H1 (cell line): ENCODE data around the gene DLG4. TPM values are rescaled to one million over a fixed set of nuclear protein-coding genes. Genes with fewer than 3 reads are reported as not detected.
A peak's percentile ranks its signal among the peaks of the same experiment; 100 is the strongest.

Experiments
- CTCF ChIA-PET: fragments of 300-600 bp; sonication (Branson Sonifier 250); formaldehyde crosslinking; loops from one replicate; lab custom pipeline; 2021; ENCODE audit not compliant: partially characterized antibody; lab: Charles Lee
- POLR2A ChIA-PET: fragments of 300-600 bp; sonication (Branson Sonifier 250); formaldehyde crosslinking; loops from one replicate; lab custom pipeline; 2021; ENCODE audit warnings: inconsistent platforms; ENCODE audit not compliant: partially characterized antibody; lab: Charles Lee
- DNase-seq, 2 experiments: peaks; one replicate each; pipeline versions ENCODE4 v3.0.0 to v3.0.0-alpha.2; 2010 to 2022; ENCODE audit warnings: low spot score in 2 of 2, low read depth in 1 of 2, mixed read lengths in 1 of 2
- FAIRE-seq: peaks from 2 replicates; lab custom pipeline; 2011; peaks lifted over from hg19 to GRCh38; lab: Jason Lieb, UNC
- H2AFZ ChIP-seq: 2 replicates; pipeline ENCODE4 v1.8.1; 2012; ENCODE audit warnings: low read length, inconsistent platforms
- H2AK5ac ChIP-seq: 2 replicates; pipeline ENCODE4 v1.6.1; 2013; ENCODE audit warnings: low read depth, low read length
- H2BK120ac ChIP-seq: replicated peaks from 2 replicates; pipeline ENCODE3; 2013; ENCODE audit warnings: low read depth, low read length, inconsistent platforms
- H2BK12ac ChIP-seq: 2 replicates; pipeline ENCODE4 v1.6.1; 2013; ENCODE audit warnings: low read depth, low read length
- H2BK15ac ChIP-seq: 2 replicates; pipeline ENCODE4 v1.6.1; 2013; ENCODE audit warnings: low read length
- H2BK20ac ChIP-seq: 2 replicates; pipeline ENCODE4 v1.6.1; 2013; ENCODE audit warnings: low read length
- H2BK5ac ChIP-seq: 2 replicates; pipeline ENCODE4 v1.6.1; 2013; ENCODE audit warnings: low read depth, low read length
- H3K14ac ChIP-seq: 2 replicates; pipeline ENCODE4 v1.6.1; 2013; ENCODE audit warnings: inconsistent platforms; ENCODE audit not compliant: insufficient read length
- H3K18ac ChIP-seq: 2 replicates; pipeline ENCODE4 v1.6.1; 2013; ENCODE audit warnings: low read length; ENCODE audit errors: extremely low read depth
- H3K23ac ChIP-seq: 2 replicates; pipeline ENCODE4 v1.6.1; 2013; ENCODE audit warnings: inconsistent platforms; ENCODE audit not compliant: insufficient read length
- H3K23me2 ChIP-seq: 2 replicates; pipeline ENCODE4 v1.6.1; 2013; ENCODE audit warnings: low read depth, low read length
- H3K27ac ChIP-seq: 2 replicates; pipeline ENCODE4 v1.6.1; 2011; ENCODE audit warnings: low read depth, low read length, inconsistent platforms
- H3K27me3 ChIP-seq, 4 experiments: replicated peaks in 1 of 4; 1 replicate in 1 of 4; 2 replicates in 3 of 4; pipeline versions ENCODE4 v1.6.1 to v1.8.1; 2011 to 2013; ENCODE audit warnings: low read length in 3 of 4, mild to moderate bottlenecking in 3 of 4, inconsistent platforms in 2 of 4, mixed read lengths in 2 of 4, moderate library complexity in 1 of 4; ENCODE audit not compliant: control insufficient read depth in 3 of 4, insufficient read depth in 3 of 4; ENCODE audit errors: extremely low read depth in 1 of 4
- H3K36me3 ChIP-seq, 4 experiments: 2 replicates each; pipeline versions ENCODE4 v1.6.1 to v1.8.1; 2011 to 2013; ENCODE audit warnings: mild to moderate bottlenecking in 4 of 4, low read length in 3 of 4, moderate library complexity in 2 of 4, control low read depth in 1 of 4, inconsistent platforms in 1 of 4; ENCODE audit not compliant: insufficient read depth in 4 of 4, control insufficient read depth in 2 of 4
- H3K4ac ChIP-seq: replicated peaks from 2 replicates; pipeline ENCODE3; 2013; ENCODE audit warnings: low read length, low read depth, mixed read lengths, inconsistent platforms; ENCODE audit not compliant: insufficient read length
- H3K4me1 ChIP-seq, 4 experiments: replicated peaks in 1 of 4; 1 replicate in 1 of 4; 2 replicates in 3 of 4; pipeline versions ENCODE4 v1.6.1 to v1.8.1; 2011 to 2013; ENCODE audit warnings: low read length in 3 of 4, inconsistent platforms in 2 of 4, mixed read lengths in 1 of 4; ENCODE audit not compliant: insufficient read depth in 4 of 4, control insufficient read depth in 3 of 4
- H3K4me2 ChIP-seq, 2 experiments: 2 replicates each; pipeline versions ENCODE4 v1.6.1 to v1.8.1; 2011 to 2013; ENCODE audit warnings: low read depth in 2 of 2, low read length in 2 of 2, control low read depth in 1 of 2, inconsistent platforms in 1 of 2, mild to moderate bottlenecking in 1 of 2; ENCODE audit not compliant: insufficient read depth in 1 of 2
- H3K4me3 ChIP-seq, 4 experiments: fragments of 200-600, 300-600 bp in 1 of 4; sonication (generic), shearing (Covaris generic), sonication (Bioruptor Twin) in 1 of 4; 2 replicates each; pipeline versions ENCODE4 v1.5.1 to v1.8.1; 2011 to 2016; ENCODE audit warnings: low read length in 4 of 4, low read depth in 3 of 4, control low read depth in 2 of 4, inconsistent platforms in 2 of 4, mild to moderate bottlenecking in 2 of 4, mixed read lengths in 1 of 4, moderate library complexity in 1 of 4; ENCODE audit not compliant: insufficient read depth in 2 of 4; ENCODE audit errors: extremely low read depth in 1 of 4
- H3K56ac ChIP-seq: replicated peaks from 2 replicates; pipeline ENCODE3; 2013; ENCODE audit warnings: low read depth, mild to moderate bottlenecking, mixed read lengths, low read length, inconsistent platforms; ENCODE audit not compliant: insufficient read length
- H3K79me1 ChIP-seq: 2 replicates; pipeline ENCODE4 v1.6.1; 2013; ENCODE audit warnings: low read depth, low read length, control low read depth
- H3K79me2 ChIP-seq, 2 experiments: 2 replicates each; pipeline versions ENCODE4 v1.6.1 to v1.8.1; 2012 to 2013; ENCODE audit warnings: low read length in 2 of 2, mild to moderate bottlenecking in 2 of 2, inconsistent platforms in 1 of 2; ENCODE audit not compliant: insufficient read depth in 2 of 2, control insufficient read depth in 1 of 2
- H3K9ac ChIP-seq, 4 experiments: replicated peaks in 1 of 4; 1 replicate in 1 of 4; 2 replicates in 3 of 4; pipeline versions ENCODE4 v1.6.1 to v1.8.1; 2011 to 2013; ENCODE audit warnings: low read depth in 3 of 4, low read length in 3 of 4, control low read depth in 2 of 4, mild to moderate bottlenecking in 2 of 4, moderate library complexity in 2 of 4, inconsistent platforms in 1 of 4; ENCODE audit errors: extremely low read depth in 1 of 4
- H3K9me3 ChIP-seq, 2 experiments: 2 replicates each; pipeline versions ENCODE4 v1.6.1 to v1.8.1; 2012 to 2013; ENCODE audit warnings: mild to moderate bottlenecking in 2 of 2, moderate library complexity in 2 of 2, control low read depth in 1 of 2, inconsistent platforms in 1 of 2, low read depth in 1 of 2, low read length in 1 of 2, mixed read lengths in 1 of 2; ENCODE audit not compliant: insufficient read depth in 2 of 2
- H4K20me1 ChIP-seq, 2 experiments: replicated peaks in 1 of 2; 2 replicates each; pipeline versions ENCODE3 to v1.8.1; 2011 to 2013; ENCODE audit warnings: inconsistent platforms in 2 of 2, low read length in 2 of 2, mild to moderate bottlenecking in 1 of 2; ENCODE audit not compliant: insufficient read depth in 2 of 2, control insufficient read depth in 1 of 2
- H4K5ac ChIP-seq: 2 replicates; pipeline ENCODE4 v1.6.1; 2013; ENCODE audit warnings: low read length, low read depth, mixed read lengths, inconsistent platforms; ENCODE audit not compliant: insufficient read length
- H4K8ac ChIP-seq: 2 replicates; pipeline ENCODE4 v1.8.0; 2013; ENCODE audit warnings: mild to moderate bottlenecking, moderate library complexity, low read length, inconsistent platforms; ENCODE audit not compliant: insufficient read depth; ENCODE audit errors: extremely low read depth
- H4K91ac ChIP-seq: replicated peaks from 2 replicates; pipeline ENCODE3; 2013; ENCODE audit warnings: low read length, mixed read lengths, inconsistent platforms; ENCODE audit not compliant: insufficient read length
- ASH2L ChIP-seq: fragments of 200-600, 300-600 bp; sonication (generic); IDR thresholded peaks from one replicate; pipeline ENCODE4 v1.7.1; 2017; ENCODE audit warnings: low read length
- JUN ChIP-seq: IDR thresholded peaks from 2 replicates; pipeline ENCODE4 v1.6.1; 2011; ENCODE audit warnings: low read depth, mild to moderate bottlenecking, improper control_type of control experiment, low read length
- JUND ChIP-seq: IDR thresholded peaks from 2 replicates; pipeline ENCODE4 v1.6.1; 2011; ENCODE audit warnings: mild to moderate bottlenecking, improper control_type of control experiment, low read length
- WGBS, 2 experiments: shearing (Covaris generic) in 1 of 2; methylation state at CpG; one replicate each; pipeline versions ENCODE4 v1.1.6 to v1.1.7; 2013 to 2015; ENCODE audit warnings: low lambda C conversion rate in 2 of 2, mixed read lengths in 2 of 2, inconsistent platforms in 1 of 2, low coverage in 1 of 2, missing lambda C conversion rate in 1 of 2; ENCODE audit not compliant: insufficient replicate concordance in 2 of 2, insufficient coverage in 1 of 2, insufficient read length in 1 of 2; ENCODE audit errors: extremely low coverage in 1 of 2, missing lambda C conversion rate in 1 of 2; 5-methylcytosine and 5-hydroxymethylcytosine counted together
- polyA plus RNA-seq, 7 experiments: library from polyadenylated mRNA; depleted of rRNA in 3 of 7; stranded (reverse) in 5 of 7; unstranded in 2 of 7; fragments of >200 nt in 5 of 7; fragments of 200-250 nt in 2 of 7; gene quantifications; 1 replicate in 5 of 7; 2 replicates in 1 of 7; 4 replicates in 1 of 7; pipeline versions ENCODE4 v1.2.1 to v1.2.3, GENCODE V29; 2011 to 2013; ENCODE audit warnings: missing spikeins in 2 of 7, mixed read lengths in 2 of 7
- total RNA-seq: library from RNA; stranded (reverse); fragmentation: NEBNext Ultra II Directional; extraction: Animal tissue kit (Norgen Biotek cat#: 25700); gene quantifications from 2 replicates; pipeline ENCODE4 v1.2.1, GENCODE V29; 2021

The DLG4 gene
- total and polyA plus RNA-seq, 2 of the 8 experiments (the other 6 are each of a cell fraction or from before 2014, with no cell fraction given) = 18.9 to 45.9 TPM

DNA sequence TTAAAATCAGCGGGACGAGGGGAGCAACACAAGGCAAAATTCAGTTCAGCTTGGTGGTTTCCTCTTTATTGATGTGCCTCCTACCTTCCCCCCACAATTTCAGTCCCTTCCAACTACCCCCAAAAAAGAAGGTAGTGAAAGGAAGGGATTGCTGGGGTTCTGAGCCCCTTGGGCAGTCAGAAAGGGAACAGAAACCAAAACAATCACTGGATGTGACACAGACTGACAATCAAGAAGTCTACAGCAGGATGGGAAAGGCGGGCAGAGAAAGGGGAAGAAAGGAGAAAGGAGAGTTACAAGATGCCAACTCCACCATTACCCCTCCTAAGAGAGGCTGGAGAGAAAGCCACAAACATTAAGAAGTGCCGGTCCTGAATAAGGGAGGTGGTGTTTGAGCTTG lies 20.7 kb upstream of the DLG4 start:
- DNase-seq = no peak
- Histone ChIP-seq H3K36me3 (peaks cover 12 to 45% (median 30%) of the 10 kb centered on the region in 4 experiments; a peak in 7 of 8 replicates), H2AK5ac (no peak overlapping the region), H4K8ac (no peak overlapping the region), H3K23me2 (peaks cover 18% of the 10 kb centered on the region), H3K27me3 (no peaks in the 10 kb centered on the region), H2BK20ac (no peak overlapping the region), H2BK5ac (no peak overlapping the region), H3K4ac (no peak overlapping the region), H3K14ac (no peak overlapping the region), H3K56ac (no peak overlapping the region), H3K18ac (no peak overlapping the region), H3K23ac (no peak overlapping the region), H3K27ac (no peak overlapping the region; the same call in 1 of the 2 replicates), H2BK12ac (no peak overlapping the region), H3K79me1 (peaks cover 8% of the 10 kb centered on the region; the same call in 1 of the 2 replicates), H2BK120ac (no peak overlapping the region), H3K9me3 (no peaks in the 10 kb centered on the region), H4K91ac (no peak overlapping the region), H3K9ac (no peak overlapping the region), H3K4me2 (peak overlapping the region; percentile 92 to 93; a peak in 3 of 4 replicates), H2BK15ac (no peak overlapping the region), H3K4me3 (peak overlapping the region; percentile 19 to 90 (median 77); a peak in 3 of 8 replicates), H3K4me1 (peaks cover 5 to 20% (median 12%) of the 10 kb centered on the region in 4 experiments; a peak in 6 of 7 replicates), H3K79me2 (peaks cover 0 to 48% of the 10 kb centered on the region in 2 experiments; a peak in 2 of 4 replicates), H4K20me1 (peaks cover 10 to 15% of the 10 kb centered on the region in 2 experiments), H4K5ac (no peak overlapping the region), H2AFZ (no peak overlapping the region)
- POLR2A ChIA-PET = interaction anchor here (0.9 to 19.7 kb wide), 10 partner anchors 8 to 84 kb away, joined by 3 to 386 read pairs (median 8); partner anchors contain the start of genes ACADVL, CLDN7, CTDNEP1 and DLG4
- WGBS, 2 experiments = 84% methylated on average over 4 of the region's 4 CpGs; no CpG with 5 or more reads in 1 of the 2 experiments
- no peak for FAIRE-seq
- no peak for TF ChIP-seq ASH2L
- no peak for TF ChIP-seq JUN
- no peak for TF ChIP-seq JUND
- CTCF ChIA-PET = interaction anchor here (0.8 to 6.4 kb wide), 4 partner anchors 20 to 208 kb away, joined by 3 to 46 read pairs (median 14); partner anchors contain the start of genes ACADVL and DLG4
